Stimulated activated CD4-positive, alpha-beta T cell treated with anti-CD3 and anti-CD28 coated beads, Interleukin-15, amount 100 ng/mL, for 24 hours (primary cell): Measurements from ENCODE around the gene SH2D6.
"Not testable (repeated sequence)": the region's sequence is repeated elsewhere in the genome, so short reads cannot be mapped to it uniquely, and the experiment has no call there.

ENCODE experiments used
- DNase-seq: peaks from one replicate; pipeline ENCODE4 v3.0.0-alpha.2; 2020

Gene SH2D6

GRCh38 chr2:85398426-85399182 is 19.9 kb upstream of the SH2D6 start:
- DNase-seq: no peak

DNA sequence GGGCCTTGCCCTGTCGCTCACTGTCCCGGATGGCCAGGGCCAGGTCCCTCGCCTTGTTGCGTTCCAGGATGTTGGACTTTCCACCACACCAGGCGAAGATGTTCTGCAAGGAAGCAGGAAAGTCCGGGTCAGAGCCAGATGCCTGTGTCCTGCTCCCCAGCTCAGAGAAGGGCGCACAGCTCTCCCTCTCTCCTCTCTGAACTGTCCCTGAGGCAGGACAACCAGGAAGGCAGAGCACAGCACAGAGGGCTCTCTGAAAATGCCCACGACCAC is 19.4 kb upstream of the SH2D6 start:
- DNase-seq: no peak

DNA sequence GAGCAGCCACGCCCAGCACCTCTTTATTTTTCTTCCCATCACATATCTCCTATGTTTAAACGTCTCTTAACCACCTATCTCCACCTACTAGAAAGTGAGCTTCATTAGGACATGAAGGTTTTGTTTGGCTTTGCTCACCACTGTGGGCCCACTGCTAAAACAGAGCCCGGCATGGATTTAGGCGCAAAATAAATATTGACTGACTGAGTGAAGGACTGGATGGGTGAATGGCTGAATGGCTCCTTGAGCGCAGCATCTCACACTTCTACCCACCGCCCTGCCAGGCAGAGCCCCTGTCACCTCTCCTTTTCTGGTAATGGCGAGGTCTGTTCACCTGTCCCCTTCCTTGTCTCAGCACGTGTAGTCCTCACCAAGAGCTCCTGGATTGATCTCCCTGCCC is 18.5 kb upstream of the SH2D6 start:
- no peak for DNase-seq

GRCh38 chr2:85400541-85401463 is 17.7 kb upstream of the SH2D6 start:
- no peak for DNase-seq

GRCh38 chr2:85401464-85401805 is 17.1 kb upstream of the SH2D6 start:
- DNase-seq: no peak

DNA sequence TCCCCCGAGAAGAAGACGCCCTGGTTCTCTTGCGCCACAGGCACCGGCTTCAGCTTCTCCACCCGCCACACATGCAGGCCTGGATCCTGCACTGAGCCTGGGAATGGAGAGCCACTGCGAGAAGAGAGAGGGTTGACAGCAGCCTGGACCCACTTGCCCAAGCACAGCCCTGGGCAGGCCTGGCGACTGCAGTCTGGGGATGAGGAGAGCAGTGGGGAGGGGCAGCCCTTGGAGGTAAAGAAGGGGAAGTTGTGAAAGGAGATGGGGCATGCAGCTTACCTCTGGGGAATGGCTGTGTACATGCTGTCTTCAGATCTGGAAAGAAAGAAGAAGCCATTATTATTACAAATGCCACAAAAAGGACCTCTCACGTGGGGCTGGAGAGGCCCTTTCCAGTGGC is 16.7 kb upstream of the SH2D6 start:
- DNase-seq: no peak

GRCh38 chr2:85405201-85406059 is 13.1 kb upstream of the SH2D6 start:
- DNase-seq: peak; percentile 76

DNA sequence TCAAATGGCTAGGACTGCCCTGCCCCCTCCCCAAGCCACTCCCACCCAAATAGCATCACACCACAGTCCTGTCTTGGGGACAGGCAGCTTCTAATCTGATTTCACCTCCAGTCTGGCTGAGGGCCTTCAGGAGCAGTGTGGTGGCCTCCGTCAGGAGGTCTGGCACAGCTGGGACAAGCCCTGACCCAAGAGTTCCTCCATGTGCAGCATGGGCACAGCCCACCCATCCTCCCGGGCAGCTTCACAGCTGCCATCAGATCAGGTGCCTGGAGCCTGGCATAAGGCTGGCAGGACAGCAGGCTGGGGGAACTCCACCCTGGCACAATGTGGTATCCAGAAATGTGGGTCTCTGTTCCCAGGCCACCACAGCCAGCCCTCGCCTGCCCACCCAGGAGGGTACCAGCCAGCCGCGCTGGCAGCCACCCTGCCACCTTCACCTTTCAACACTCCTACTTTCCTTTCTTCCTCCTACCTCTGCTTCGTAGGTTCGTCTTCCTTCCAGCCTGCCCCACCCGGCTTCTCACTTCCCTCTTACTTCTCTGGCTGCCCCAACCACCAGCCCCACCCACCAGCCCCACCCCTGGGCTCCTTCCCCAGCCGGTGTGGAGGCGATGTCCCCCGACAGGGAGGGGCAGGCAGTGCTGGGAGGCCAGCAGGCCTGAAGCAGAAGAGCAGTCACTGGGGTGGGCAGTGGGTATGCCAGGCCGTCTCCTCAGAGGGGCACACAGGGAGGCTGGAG is 8.5 kb upstream of the SH2D6 start, which contains the start of gene CAPG:
TSS of gene CAPG (minus strand) at position 522 of the 739 bp plus-strand sequence. CDS start 8,221 bp downstream, outside the sequence.
- DNase-seq: peak; percentile 65

- peak; percentile 14 for DNase-seq
Observed at GRCh38 chr2:85410584-85411404, 7.7 kb upstream of the SH2D6 start.

DNA sequence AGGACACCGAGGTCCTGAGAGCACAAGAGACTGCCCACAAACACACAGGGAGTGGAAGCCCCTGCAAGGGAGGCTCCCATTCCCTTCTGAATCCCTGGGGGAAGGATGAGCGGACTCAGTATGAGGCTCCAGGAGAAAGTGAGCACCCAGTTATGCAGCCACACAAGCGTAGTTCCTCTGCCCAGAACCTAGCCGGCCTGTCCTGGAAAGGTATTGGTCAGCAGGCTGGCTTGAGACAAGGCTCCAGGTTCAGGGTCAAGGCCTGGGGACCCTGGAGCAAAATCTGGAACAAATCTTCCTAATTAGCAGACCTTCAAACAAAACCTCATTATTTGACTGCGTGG is 7.1 kb upstream of the SH2D6 start:
- no peak for DNase-seq

GRCh38 chr2:85413592-85414420 is 4.7 kb upstream of the SH2D6 start:
- peak; percentile 62 for DNase-seq

- not testable (repeated sequence) for DNase-seq
Observed at GRCh38 chr2:85414421-85414759, 4.1 kb upstream of the SH2D6 start.

- DNase-seq: no peak
Observed at GRCh38 chr2:85414761-85415553, 3.6 kb upstream of the SH2D6 start.

DNA sequence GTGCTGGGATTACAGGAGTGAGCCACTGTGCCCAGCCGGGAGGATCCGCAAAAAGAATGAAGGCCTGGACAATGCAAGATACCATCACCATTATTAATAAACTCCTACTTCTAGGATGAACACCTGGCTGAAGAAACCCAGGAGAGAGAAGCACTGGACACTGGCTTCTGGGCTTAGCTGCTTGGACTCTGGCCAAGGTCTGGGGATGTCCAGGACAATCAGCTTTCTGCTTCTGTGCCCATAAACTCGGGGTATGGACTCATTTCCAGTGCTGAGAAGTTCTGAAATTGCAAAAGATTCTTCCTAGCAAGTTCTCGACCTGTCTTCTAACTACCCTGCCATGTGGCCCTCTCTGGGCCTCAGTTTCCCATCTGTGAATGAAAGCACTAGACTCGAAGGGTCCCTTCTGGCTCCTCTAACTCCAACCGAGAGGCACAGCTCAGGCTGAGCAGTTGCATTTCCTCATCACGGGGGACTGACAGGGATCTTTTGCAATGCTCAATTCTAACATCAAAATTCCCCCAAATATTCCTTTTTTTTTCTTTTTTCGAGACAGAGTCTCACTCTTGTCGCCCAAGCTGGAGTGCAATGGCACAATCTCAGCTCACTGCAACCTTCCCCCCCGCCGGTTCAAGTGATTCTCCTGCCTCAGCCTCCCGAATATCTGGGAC is 2.4 kb upstream of the SH2D6 start:
- no peak for DNase-seq

GRCh38 chr2:85419009-85419675 is 628 bp downstream of the SH2D6 start:
- no peak for DNase-seq

DNA sequence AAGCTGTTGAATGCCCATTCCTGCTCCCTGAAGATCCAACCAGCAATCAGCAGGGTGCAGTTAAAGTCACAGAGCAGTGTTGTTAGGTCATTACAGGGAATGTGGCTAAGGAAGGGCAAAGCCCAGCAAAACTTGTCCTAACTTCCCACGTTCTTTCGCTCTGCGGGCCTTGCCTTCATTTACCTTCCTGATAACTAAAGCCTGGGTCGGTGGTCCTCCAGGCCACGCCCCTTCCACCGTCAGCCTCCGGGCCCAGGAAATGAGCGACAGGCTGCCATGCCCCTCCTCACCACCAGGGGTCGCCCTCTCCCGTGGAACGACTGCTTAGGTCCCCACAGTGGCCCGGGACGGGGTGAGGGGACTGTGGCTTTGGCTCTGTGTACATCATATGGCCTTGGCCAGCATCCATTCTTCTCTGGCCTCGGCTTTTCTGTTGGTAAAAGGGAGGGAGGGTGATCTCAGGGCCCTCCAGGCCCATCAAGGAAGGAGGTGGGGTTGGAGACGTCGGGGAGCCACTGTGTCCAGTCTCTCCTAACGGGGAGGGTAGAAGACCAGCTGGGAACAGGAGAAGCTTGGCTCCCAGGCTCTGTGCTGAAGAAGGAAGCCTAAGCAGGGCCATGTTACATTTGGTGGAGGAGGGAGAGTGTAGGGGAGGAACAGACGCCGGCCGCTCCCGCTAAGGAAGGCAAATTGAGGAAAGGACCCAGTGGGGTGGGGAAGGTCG is 2.2 kb downstream of the SH2D6 start:
- DNase-seq: peak; percentile 95

DNA sequence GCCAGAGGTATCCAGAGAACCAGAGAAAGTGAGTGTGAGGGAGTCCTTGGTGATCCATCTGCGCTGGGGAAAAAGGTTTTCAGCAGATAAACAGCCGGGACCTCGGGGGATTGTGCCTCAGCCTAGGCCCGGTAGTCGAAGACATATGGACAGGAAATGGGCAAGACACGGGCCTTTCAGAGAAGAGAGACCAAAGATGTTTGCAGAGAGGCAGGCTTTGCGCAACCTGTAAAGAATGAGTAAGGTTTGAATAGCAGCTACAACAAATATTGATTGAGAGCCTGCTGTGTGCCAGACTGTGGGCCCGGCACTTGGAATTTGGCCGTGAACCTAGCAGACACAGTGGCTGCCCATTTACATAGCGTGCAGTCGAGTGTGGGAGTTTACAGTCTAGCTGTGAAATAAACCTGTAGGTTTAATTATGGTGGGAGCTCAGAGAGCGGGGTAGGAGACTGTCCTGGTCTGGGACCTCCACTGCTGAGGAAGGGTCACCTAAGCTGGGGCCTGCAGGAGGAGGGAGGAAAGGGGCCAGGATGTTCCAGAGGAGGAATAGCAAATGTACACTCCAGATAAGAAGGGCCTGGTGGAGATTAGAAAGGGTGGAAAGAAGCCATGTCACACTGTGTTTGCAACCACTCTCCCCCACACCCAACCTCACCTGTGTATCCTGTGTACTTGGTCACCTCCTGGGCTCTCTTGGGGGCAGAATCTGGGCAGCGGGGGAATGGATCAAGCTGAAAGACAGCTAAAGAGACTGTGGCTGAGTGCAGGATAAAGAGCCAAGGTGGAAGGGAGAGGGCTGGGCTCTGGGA is 3.0 kb downstream of the SH2D6 start:
- no peak for DNase-seq
